ENCODE results near the gene CELF1. TPM values are rescaled to one million over a fixed set of nuclear protein-coding genes. Genes with fewer than 3 reads are reported as not detected.
A peak's percentile ranks its signal among the peaks of the same experiment; 100 is the strongest.

CELF1 gene
- total and polyA plus RNA-seq, 2 of the 4 experiments (the other 2 are of a cell fraction), result 63.3 to 135 TPM

- Histone ChIP-seq H2BK120ac (ENCODE audit: low read depth, low read length) (no peak overlapping the region), H3K36me3 (ENCODE audit: control insufficient read depth, insufficient read depth, low read length) (peaks cover 51% of the 10 kb centered on the region), H2AK9ac (replicated peaks; ENCODE audit: low read depth, low read length, poor library complexity) (no peak overlapping the region), H3K4ac (ENCODE audit: low read depth, low read length) (no peak overlapping the region), H3K23ac (ENCODE audit: low read depth, low read length) (peak overlapping the region; percentile 48), H3K4me3 (ENCODE audit: insufficient read depth, low read depth, low read length) (no peak overlapping the region), H3K27ac (ENCODE audit: insufficient read depth, low read length) (no peak overlapping the region), H3K27me3 (ENCODE audit: control insufficient read depth, insufficient read depth, low read length) (no peaks in the 10 kb centered on the region), H3K14ac (replicated peaks; ENCODE audit: low read depth, low read length) (no peak overlapping the region), H3K56ac (ENCODE audit: extremely low read depth, insufficient read depth, low read length) (no peak overlapping the region), H3K9me1 (ENCODE audit: insufficient read depth, low read length) (peaks cover 15% of the 10 kb centered on the region), H2BK5ac (ENCODE audit: low read depth, low read length, poor library complexity, severe bottlenecking) (no peak overlapping the region), H3K79me1 (ENCODE audit: low read depth in 1 of 2, low read length in 2 of 2) (peaks cover 57 to 76% of the 10 kb centered on the region in 2 experiments), H2AFZ (replicated peaks; ENCODE audit: low read length, poor library complexity) (no peak overlapping the region), H2BK20ac (ENCODE audit: low read depth, low read length) (no peak overlapping the region), H4K5ac (ENCODE audit: low read depth, low read length) (no peak overlapping the region), H2AK5ac (ENCODE audit: low read depth, low read length) (no peak overlapping the region), H2BK15ac (ENCODE audit: low read depth, low read length) (no peak overlapping the region), H4K8ac (ENCODE audit: low read depth in 2 of 2, low read length in 2 of 2) (no peak overlapping the region), H4K91ac (ENCODE audit: insufficient read depth, low read depth, low read length) (no peak overlapping the region), H4K20me1 (ENCODE audit: insufficient read depth, low read length) (peaks cover 27% of the 10 kb centered on the region), H3K18ac (ENCODE audit: low read depth, low read length) (no peak overlapping the region), H3K4me2 (ENCODE audit: low read depth, low read length) (no peak overlapping the region), H3K4me1 (ENCODE audit: control insufficient read depth, insufficient read depth, low read length) (peaks cover 12% of the 10 kb centered on the region), H3K9ac (ENCODE audit: low read depth, low read length) (no peak overlapping the region), H3K9me3 (ENCODE audit: control insufficient read depth, insufficient read depth, low read length) (no peaks in the 10 kb centered on the region)
- WGBS, 2 experiments (ENCODE audit: extremely low coverage in 2 of 2, insufficient read length in 1 of 2), result no CpG with 5 or more reads among the region's 8 CpGs
- ATAC-seq (ENCODE audit: low read depth) (no peak), DNase-seq (peak; percentile 26)
- ChIA-PET CTCF (no interaction called here), POLR2A (ENCODE audit: unreplicated experiment) (no interaction called here)
- in situ Hi-C loops (cut with MboI; ENCODE audit: low sequenced_read_pairs) (no loop called here), intact Hi-C loops (cut with micrococcal nuclease) (no loop called here), dilution Hi-C loops (cut with HindIII; ENCODE audit: low sequenced_read_pairs, unreplicated experiment) (no loop called here)
- peak; percentile 73 for TF ChIP-seq CEBPB (IDR thresholded peaks at IDR 0.05; ENCODE audit: low read depth, low read length)
- no peak for TF ChIP-seq FOS (IDR thresholded peaks at IDR 0.05; ENCODE audit: low read depth, low read length)
- BruUV-seq (replicated peaks), result no TSS peak
Measured at GRCh38 chr11:47468598-47469214, 84.2 kb downstream of the CELF1 start.

All from IMR-90 (cell line).